Nucleus accumbens (tissue), 56 donors: ENCODE results near the gene MYBPHL.

ENCODE experiments used
- DNase-seq, 56 donors: peaks; one replicate each; lab custom pipeline; 2025; lab: John Stamatoyannopoulos, UW

The MYBPHL gene

DNA sequence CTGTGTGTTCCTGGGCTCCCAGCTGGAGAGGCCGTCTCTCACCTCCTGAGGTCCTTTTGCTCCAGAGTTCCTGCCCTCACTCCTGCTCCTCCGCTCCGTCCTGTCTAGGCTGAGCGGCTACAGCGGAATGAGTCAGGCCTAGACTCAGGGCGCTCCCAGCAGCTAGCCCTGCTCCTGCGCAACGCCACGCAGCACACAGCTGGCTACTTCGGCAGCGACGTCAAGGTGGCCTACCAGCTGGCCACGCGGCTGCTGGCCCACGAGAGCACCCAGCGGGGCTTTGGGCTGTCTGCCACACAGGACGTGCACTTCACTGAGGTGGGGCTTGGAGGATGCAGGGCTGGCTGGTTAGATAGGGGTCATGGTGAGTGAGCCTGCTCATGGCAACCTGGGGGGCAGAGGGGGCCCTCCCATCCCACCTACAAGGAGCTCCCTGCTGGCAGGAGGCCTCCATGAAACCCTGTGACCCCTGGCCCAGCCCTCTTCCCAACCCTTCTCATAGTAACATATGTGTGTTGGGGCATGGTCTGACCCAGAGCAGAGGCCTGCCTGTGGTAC is 39.0 kb downstream of the MYBPHL start:
- DNase-seq, result no peak

DNA sequence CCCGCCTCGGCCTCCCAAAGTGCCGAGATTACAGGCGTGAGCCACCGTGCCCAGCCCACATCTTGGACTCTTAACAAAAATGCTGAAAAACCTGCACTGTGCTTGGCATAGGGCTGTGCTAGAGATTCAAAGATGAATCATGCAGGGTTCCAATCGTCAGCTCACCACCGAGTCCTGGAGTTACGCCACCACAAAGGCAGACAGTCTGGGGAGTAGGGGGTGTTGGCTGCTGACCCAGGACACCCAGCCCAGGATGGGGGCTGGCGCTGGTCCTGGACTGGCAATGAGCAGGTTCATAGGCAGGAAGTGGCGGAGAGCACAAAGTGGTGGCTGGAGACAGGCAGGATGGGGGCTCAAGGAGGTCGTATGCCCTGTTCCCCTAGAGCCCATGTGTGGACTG is 39.8 kb downstream of the MYBPHL start:
- DNase-seq, result no peak

DNA sequence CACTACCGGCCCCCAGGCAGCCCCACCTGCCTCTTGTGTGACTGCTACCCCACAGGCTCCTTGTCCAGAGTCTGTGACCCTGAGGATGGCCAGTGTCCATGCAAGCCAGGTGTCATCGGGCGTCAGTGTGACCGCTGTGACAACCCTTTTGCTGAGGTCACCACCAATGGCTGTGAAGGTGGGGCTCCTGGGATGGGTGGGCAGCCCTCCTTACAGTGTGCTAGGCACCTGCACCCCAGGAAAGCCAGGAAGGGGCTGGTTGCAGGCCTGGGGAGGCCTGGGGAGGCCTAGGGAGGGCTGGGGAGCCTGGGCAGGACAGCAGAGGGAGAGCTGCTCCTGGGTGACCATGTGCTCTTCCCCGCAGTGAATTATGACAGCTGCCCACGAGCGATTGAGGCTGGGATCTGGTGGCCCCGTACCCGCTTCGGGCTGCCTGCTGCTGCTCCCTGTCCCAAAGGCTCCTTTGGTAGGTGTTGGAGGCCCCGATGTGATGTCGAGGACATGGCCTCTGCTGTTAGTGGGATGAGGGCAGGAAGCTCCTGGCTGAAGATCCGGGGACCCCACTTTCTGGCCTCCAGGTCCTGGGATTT is 41.0 kb downstream of the MYBPHL start:
- DNase-seq, result no peak

DNA sequence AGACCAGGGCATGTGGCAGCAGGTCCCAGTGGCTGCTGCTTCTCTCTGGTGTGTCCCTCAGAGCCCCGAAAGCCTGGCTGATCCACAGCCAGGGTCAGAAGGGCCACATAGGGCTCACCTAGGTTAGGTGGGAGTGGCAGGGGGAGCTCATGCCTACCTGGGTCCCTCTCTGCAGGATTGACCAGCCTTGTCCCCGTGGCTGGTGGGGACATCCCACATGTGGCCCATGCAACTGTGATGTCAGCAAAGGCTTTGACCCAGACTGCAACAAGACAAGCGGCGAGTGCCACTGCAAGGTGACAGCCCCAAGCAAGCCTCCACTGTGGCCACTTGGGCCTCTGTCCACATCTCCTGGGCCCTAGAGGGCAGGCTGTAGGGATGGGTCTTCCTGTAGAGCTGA is 41.8 kb downstream of the MYBPHL start:
- no peak for DNase-seq

DNA sequence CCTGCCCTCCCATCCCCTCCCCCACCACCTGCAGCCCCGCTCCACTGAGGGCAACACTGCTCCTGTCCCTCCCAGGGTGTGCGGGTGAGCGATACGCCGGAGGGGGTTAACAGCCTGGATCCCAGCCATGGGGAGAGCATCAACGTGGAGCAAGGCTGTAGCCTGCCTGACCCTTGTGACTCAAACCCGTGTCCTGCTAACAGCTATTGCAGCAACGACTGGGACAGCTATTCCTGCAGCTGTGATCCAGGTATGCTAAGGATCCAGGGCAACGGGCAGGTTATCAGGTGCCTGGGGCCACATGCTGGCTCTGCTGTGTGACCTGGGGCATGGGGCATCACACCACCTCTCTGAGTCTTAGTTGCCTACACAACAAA is 42.4 kb downstream of the MYBPHL start:
- no peak for DNase-seq

DNA sequence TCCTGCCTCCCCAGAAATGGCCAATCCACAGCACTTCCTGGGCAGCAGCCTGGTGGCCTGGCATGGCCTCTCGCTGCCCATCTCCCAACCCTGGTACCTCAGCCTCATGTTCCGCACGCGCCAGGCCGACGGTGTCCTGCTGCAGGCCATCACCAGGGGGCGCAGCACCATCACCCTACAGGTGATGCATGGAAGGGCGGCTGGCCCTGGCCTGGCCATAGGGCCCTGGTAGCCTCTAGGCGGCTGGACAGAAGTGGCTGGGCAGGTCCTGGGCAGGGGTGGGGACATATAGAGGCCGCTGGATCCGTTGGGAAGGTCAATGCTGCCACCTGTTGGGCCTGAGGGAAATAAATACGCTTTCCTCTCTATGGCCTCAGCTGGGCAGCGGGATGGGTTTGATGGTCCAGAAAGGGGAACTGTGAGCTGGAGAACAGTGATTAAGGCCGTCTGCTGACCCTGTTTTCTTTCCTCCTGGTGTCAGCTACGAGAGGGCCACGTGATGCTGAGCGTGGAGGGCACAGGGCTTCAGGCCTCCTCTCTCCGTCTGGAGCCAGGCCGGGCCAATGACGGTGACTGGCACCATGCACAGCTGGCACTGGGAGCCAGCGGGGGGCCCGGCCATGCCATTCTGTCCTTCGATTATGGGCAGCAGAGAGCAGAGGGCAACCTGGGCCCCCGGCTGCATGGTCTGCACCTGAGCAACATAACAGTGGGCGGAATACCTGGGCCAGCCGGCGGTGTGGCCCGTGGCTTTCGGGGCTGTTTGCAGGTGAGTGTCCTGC is 43.0 kb downstream of the MYBPHL start:
- peak in 53 of 56 donors; percentile 36 to 89 (median 78) for DNase-seq

DNA sequence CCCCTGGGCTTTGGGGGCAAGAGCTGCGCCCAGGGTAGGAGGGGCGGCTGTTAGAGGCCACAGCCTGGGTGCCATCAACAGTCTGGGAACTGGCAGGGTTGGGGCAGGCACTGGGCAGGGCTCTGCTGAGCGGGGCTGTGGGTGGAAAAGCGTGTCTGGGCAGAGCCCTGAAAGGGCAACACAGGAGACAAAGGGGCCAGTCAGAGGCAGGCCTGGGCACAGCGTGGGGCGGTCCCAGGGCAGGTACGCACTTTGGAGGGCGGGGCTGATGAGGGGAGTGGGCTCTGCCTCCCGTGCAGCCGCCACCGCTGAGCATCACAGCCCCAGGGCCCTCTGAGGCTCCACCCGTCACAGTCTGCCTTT is 43.6 kb downstream of the MYBPHL start:
- peak in 2 of 56 donors; percentile 52 to 72 for DNase-seq

DNA sequence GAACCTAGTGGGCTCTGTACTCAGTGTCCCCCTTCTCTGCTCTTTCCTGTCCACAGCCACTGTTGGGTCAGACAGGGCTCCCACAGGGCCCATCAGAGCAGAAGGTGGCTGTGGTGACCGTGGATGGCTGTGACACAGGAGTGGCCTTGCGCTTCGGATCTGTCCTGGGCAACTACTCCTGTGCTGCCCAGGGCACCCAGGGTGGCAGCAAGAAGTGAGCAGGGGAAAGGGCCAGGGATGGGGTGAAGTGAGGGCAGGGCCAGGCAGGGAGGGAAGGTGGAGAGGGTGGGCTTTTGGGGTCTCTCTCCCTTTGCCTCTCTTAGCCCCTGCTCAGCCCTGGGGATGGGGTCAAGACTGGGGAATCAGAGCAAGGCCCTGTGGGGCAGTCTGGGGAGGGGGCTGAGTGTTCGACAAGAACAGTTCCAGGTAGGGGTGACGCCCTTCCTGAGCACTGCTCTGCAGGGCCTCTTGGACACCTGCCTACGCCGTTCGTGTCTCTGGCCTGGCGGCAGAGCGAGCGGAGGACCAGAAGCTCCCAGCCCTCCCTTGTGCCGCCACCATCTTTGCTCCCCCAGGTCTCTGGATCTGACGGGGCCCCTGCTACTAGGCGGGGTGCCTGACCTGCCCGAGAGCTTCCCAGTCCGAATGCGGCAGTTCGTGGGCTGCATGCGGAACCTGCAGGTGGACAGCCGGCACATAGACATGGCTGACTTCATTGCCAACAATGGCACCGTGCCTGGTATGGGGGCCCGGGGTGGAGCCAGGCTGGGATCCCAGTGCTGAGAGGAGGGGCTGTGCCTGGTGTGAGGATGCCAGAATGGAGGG is 44.4 kb downstream of the MYBPHL start:
- no peak for DNase-seq

DNA sequence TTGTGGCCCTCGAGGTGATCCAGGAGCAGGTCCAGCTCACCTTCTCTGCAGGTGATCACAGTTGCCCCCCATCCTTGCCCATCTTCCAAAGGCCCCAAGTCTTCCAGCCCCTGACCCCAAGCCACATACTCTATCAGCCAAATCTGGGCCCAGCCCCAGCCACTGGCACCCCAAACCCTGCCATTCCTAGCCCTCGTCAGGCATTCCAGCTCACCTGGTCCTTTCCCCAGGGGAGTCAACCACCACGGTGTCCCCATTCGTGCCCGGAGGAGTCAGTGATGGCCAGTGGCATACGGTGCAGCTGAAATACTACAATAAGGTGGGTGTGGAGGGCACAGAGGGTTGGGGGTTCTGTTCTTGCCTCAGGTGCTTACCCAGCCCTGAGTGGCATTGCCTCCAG is 45.2 kb downstream of the MYBPHL start:
- no peak for DNase-seq

DNA sequence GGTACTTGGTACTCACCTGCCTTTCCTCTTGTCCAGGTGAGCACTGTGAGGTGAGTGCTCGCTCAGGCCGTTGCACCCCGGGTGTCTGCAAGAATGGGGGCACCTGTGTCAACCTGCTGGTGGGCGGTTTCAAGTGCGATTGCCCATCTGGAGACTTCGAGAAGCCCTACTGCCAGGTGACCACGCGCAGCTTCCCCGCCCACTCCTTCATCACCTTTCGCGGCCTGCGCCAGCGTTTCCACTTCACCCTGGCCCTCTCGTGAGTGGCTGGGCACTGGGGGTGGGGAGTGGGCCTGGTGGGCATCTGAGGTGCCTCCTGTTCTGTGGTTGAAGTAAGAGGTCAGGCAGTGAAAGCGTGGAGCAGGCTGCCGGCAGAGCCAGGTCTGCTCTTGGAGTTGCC is 45.8 kb downstream of the MYBPHL start:
- DNase-seq, result no peak

DNA sequence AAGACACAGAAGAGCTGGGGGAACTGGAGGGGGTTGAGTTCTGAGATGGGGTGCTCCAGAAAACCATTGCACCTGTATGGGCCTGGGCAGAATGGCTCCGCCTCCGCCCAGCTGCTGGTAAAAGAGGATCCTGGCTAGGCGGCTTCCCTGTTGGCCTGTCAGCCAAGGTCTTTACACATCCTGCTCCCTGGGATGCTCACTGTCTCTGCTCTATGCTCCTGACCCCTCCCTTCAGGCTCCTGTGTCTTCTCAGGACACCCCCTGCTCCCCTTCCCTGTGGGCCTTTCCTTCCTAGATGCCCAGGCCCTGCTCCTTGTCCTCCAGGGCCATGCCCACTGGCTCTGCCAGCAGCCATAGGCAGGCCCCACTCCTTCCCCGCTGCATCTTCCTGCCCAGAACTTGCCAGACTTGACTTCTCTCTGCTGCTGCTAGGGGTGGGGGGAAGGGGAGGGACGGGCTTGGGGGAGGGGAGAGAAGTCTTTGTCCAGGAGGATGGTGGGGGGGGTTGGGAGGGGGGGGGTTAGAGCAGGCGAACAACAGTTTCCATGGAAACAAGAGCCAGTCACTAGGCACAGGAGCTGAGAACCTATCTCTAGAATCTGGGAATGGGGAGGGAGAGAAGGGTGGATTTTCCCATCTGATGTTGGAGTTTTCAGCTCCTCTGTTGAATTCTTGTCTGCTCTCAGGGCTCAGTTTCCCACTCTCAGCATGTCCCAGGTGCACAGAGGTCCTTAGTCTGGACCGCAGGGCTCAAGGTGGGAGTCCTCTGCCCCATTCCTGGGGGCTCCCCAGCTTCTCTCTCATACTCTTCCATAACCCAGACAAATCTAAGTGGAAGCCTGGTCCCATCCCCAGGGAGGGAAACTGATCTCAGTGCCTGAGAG is 46.9 kb downstream of the MYBPHL start:
- peak in 2 of 56 donors; percentile 20 to 32 for DNase-seq

DNA sequence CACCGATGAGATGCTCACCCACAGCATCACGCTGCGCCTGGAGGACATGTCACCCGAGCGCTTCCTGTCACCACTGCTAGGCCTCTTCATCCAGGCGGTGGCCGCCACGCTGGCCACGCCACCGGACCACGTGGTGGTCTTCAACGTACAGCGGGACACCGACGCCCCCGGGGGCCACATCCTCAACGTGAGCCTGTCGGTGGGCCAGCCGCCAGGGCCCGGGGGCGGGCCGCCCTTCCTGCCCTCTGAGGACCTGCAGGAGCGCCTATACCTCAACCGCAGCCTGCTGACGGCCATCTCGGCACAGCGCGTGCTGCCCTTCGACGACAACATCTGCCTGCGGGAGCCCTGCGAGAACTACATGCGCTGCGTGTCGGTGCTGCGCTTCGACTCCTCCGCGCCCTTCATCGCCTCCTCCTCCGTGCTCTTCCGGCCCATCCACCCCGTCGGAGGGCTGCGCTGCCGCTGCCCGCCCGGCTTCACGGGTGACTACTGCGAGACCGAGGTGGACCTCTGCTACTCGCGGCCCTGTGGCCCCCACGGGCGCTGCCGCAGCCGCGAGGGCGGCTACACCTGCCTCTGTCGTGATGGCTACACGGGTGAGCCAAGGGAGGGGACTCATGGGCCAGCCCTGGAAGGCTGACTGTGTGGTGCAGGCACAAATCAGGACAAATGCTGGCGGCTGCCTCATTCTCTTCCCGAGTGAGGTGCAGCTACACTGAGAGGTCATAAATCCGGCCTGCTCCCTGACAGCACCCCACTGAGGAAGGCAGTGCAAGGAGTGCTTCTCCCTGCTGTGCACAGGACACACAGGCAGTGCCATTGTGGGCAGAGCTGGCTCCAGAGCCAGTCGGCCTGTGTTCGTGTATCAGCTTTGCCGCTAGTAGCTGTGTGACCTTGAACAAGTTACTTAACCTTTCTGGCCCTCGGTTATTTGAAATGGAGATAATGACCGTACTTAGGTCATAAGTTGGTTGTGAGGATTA is 48.0 kb downstream of the MYBPHL start:
- no peak for DNase-seq

DNA sequence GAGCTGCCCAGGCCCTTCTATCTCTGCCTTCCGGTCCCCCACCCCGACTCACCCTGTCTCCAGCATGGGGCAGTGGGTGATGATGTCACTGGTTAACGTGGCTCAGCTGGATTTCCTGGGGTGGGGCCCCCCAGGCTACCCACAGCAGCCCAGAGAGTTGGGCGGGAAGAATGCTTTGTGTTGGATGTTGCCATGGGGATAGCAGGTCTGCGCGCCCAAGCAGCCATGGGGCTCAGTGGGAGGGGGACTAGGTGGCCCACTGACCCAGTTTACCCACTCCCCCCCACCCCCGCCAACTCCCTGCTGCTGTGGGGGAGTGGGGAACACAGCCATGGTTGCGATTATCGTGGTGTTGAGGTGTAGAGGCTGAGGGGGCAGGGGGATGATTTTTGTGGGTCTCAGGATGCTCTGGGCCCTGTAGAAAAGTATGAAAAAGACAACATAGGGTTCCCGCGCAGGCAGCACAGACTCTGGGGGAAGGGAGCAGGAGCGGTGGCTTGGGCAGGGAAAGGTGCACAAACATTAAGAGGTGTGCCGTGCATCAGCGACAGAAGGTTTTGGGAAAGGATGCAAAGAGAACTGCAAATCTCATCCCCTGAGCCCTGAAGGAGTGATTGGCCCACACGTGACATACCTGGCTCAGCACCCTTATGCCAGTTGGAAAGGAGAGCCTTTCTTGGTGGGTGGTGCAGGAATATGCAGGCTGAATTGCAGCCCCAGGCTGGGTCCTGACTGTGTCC is 49.0 kb downstream of the MYBPHL start:
- peak in 1 of 56 donors; percentile 43 for DNase-seq

DNA sequence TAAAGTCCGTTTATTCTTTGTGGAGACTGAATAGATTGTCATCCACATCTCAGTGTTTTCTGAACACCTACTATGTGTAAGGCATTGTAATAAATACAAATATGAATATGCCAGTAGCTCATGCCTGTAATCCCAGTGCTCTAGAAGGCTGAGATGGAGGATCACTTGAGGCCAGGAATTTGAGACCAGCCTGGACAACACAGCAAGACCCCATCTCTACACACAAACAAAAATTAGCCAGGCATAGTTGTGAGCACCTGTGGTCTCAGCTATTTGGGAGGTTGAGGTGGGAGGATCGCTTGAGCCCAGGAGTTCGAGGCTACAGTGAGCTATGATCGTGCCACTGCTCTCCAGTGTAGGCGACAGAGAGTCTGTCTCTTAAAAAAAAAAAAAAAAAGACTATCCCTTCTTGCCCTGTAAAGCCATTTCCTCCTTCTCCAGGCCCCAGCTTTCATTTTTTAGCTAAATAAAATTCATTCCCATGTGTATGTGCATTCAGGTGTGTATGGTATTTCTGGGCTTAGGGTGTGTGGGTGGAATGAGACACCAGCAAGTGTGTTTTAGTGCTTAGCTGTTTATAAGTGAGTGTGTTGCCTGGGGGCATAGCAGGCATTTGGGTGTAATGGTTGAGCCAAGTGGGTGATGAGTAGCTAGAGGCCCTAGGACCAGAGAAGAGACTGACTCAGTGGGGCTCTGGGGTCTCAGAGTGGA is 49.7 kb downstream of the MYBPHL start:
- no peak for DNase-seq

DNA sequence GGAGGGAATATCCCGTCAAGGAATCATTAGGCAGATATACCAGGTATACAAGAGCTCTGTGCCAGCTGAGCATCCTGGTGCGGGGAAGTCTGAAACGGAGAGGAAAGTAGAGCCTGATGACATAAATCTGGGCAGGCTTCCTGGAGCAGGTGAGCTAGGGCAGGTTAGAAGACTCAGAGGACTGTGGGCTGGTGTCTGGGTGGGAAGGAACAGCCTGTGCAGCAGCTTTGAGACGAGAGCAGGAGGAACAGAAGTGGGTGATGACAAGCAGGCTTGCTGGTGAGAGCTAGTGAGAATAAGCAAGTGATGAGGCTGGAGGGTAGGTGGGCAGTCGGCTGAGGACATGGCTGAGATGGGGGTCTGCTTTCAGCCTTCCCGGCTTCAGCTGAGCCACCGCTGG is 50.7 kb downstream of the MYBPHL start:
- DNase-seq, result peak in 4 of 56 donors; percentile 24 to 50 (median 37)

DNA sequence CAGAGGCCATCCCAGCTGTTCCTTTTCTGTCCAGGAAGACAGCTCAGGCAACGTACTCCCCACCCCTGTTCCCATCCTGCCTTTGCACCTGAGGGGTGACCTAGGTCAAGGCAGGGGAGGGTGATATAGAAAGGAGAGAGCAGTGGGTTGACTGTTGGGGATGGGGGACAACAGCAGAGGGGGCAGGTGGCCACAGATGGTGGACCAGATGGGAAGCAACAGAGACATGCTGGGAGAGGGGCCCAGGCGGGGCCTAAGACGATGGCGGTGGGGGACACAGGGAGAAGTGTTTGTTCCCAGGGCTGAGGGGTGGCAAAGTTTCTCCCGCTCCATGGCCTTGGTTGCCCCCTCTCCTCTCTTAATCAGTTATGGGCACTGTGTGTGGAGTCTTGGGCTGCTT is 51.1 kb downstream of the MYBPHL start:
- no peak for DNase-seq

DNA sequence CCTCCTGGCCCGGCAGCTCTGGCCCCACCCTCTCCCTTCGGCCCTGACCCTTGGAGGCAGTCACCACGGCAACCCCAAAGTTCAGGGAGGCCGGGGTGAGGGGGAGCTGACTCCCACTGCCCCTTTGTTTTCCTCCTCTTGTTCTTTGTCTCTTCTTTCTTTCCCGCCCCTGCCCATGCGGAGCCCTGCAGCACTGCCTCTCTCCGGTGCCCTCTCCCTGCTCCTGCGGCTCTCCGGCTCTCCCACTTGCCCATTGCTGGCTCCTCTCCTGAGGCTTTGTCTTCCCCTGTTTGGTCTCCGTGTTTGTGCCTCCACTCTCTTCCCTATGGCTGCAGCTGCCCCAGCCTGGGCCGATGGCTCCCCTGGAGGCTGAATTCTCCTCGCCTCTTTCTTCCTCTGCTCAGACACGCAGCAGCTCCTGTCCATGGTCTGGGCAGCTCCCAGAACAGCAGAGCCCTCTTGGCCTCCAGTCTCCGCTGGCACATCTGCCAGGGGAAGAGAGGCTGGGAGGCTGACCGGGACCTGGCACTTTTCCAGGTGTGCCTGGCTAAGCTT is 51.6 kb downstream of the MYBPHL start:
- DNase-seq, result peak in 3 of 56 donors; percentile 21 to 39 (median 32)
